PFSK-1 (cell line): ENCODE measurements around the gene UVSSA.

Source experiments
- FOXP2 ChIP-seq: optimal IDR thresholded peaks from 2 replicates; pipeline ENCODE3; 2011; ENCODE audit warnings: borderline replicate concordance, control low read depth, inconsistent platforms; ENCODE audit not compliant: insufficient read depth; ENCODE audit errors: extremely low read length, extremely low read depth
- POLR2AphosphoS5 ChIP-seq: IDR thresholded peaks from 2 replicates; pipeline ENCODE4 v1.6.1; 2012; ENCODE audit warnings: low read depth, mild to moderate bottlenecking, control low read depth, low read length, moderate library complexity
- REST ChIP-seq, 2 experiments: IDR thresholded peaks; 2 replicates each; pipeline versions ENCODE4 v1.6.1 to v1.8.0; 2011 to 2012; ENCODE audit warnings: low read depth in 2 of 2, low read length in 2 of 2, control low read depth in 1 of 2, inconsistent platforms in 1 of 2, mild to moderate bottlenecking in 1 of 2, moderate library complexity in 1 of 2; ENCODE audit not compliant: insufficient read depth in 1 of 2
- SIN3A ChIP-seq: IDR thresholded peaks from 2 replicates; pipeline ENCODE4 v1.6.1; 2012; ENCODE audit warnings: mild to moderate bottlenecking, low read length, moderate library complexity, borderline replicate concordance; ENCODE audit not compliant: insufficient read depth
- TAF1 ChIP-seq: IDR thresholded peaks from 2 replicates; pipeline ENCODE4 v1.6.1; 2012; ENCODE audit warnings: low read length, control low read depth, borderline replicate concordance; ENCODE audit not compliant: insufficient read depth

- TF ChIP-seq SIN3A: no peak
- TF ChIP-seq POLR2AphosphoS5: no peak
- no peak for TF ChIP-seq REST (IDR thresholded peaks at IDR 0.05; ENCODE audit: insufficient read depth in 1 of 2, low read depth in 2 of 2, low read length in 2 of 2)
- no peak for TF ChIP-seq TAF1
- no peak for TF ChIP-seq FOXP2
Measured at GRCh38 chr4:1427010-1427409, 80.0 kb downstream of the UVSSA start.
